Measurements from ENCODE around the gene ZDHHC12. TPM values are rescaled to one million over a fixed set of nuclear protein-coding genes. Genes with fewer than 3 reads are reported as not detected.

The ZDHHC12 gene
- polyA plus RNA-seq (2011; rRNA removed) (37.6 and 55.5 TPM in 2 replicates), polyA plus RNA-seq (2017; fragmentation: RNase III; extraction: RNeasy Plus Mini Kit Qiagen cat#74134 plus additional on column Dnase treatment) (66.2 to 77.5 TPM (median 75.7 TPM) in 3 replicates), polyA minus RNA-seq (2011; rRNA and poly(A)+ RNA removed) (11.5 and 16.4 TPM in 2 replicates)
- polyA plus RNA-seq (2012; cell fraction: cytosol; rRNA removed): 133 and 189 TPM in 2 replicates
- 101 and 188 TPM in 2 replicates for polyA plus RNA-seq (2012; cell fraction: nucleus; rRNA removed)

- H3K4me2 ChIP-seq: peak within 1 kb of the TSS; percentile 93
- peak; percentile 88 to 96 for ATAC-seq
- H3K4me1 ChIP-seq: peaks cover 14% of the 10 kb centered on the region
- peak within 1 kb of the TSS; percentile 81 for H3K4me3 ChIP-seq
- ChIA-PET POLR2A (interaction anchor here (0.6 to 1.4 kb wide), 12 partner anchors 9 to 224 kb away, joined by 3 to 11 read pairs (median 4); partner anchors contain the start of genes DOLK, ENDOG, NUP188 and PKN3), CTCF (interaction anchor here (0.8 to 3.4 kb wide), 7 partner anchors 9 to 94 kb away, joined by 3 to 18 read pairs (median 4); partner anchors contain the start of gene ENDOG)
- peak; percentile 99 to 100 for DNase-seq (ENCODE audit: low read depth in 1 of 2, low spot score in 1 of 2)
- no peaks in the 10 kb centered on the region for H3K9me3 ChIP-seq
- 2% methylated on average over 21 of the region's 68 CpGs for WGBS (ENCODE audit: missing lambda C conversion rate)
- peak within 1 kb of the TSS; percentile 85 to 91 for H3K27ac ChIP-seq
- no peak for FAIRE-seq
- no peak for TF ChIP-seq CEBPB (IDR thresholded peaks at IDR 0.05)
- TF ChIP-seq NPAS2 (CRISPR knock-in tag; IDR thresholded peaks at IDR 0.05; ENCODE audit: borderline replicate concordance): no peak
- TF ChIP-seq HES2 (IDR thresholded peaks at IDR 0.05): no peak
- TF ChIP-seq PHF8 (IDR thresholded peaks at IDR 0.05; ENCODE audit: borderline replicate concordance, low read depth): peak; percentile 74; the same call in 1 of the 2 replicates
- TF ChIP-seq RCOR1 (IDR thresholded peaks at IDR 0.05; ENCODE audit: low read depth, low read length): peak; percentile 95
- TF ChIP-seq ZC3H11A (IDR thresholded peaks at IDR 0.05): no peak
- TF ChIP-seq ZNF302 (CRISPR knock-in tag; IDR thresholded peaks at IDR 0.05): no peak
- TF ChIP-seq MAX (IDR thresholded peaks at IDR 0.05): peak; percentile 59
- no peak for TF ChIP-seq HOXB5 (CRISPR knock-in tag; IDR thresholded peaks at IDR 0.05)
- peak; percentile 37 to 79; a peak in 4 of 5 replicates for TF ChIP-seq JUN (IDR thresholded peaks at IDR 0.05)
- TF ChIP-seq FOXS1 (CRISPR knock-in tag; IDR thresholded peaks at IDR 0.05): no peak
- no peak for TF ChIP-seq MAZ (IDR thresholded peaks at IDR 0.05; ENCODE audit: borderline replicate concordance, low read depth, low read length)
- no peak for TF ChIP-seq HOXB13 (CRISPR knock-in tag; IDR thresholded peaks at IDR 0.05; ENCODE audit: low read depth)
- no peak for TF ChIP-seq RNF2 (IDR thresholded peaks at IDR 0.05; ENCODE audit: borderline replicate concordance, low read depth)
- TF ChIP-seq HOXA7 (CRISPR knock-in tag; IDR thresholded peaks at IDR 0.05): no peak
- no peak; the same call in 1 of the 2 replicates for TF ChIP-seq RFX5 (IDR thresholded peaks at IDR 0.05)
- no peak for TF ChIP-seq CHD2 (IDR thresholded peaks at IDR 0.05; ENCODE audit: low read length, partially characterized antibody)
- TF ChIP-seq TFCP2L1 (CRISPR knock-in tag; IDR thresholded peaks at IDR 0.05): peak; percentile 78; the same call in 1 of the 2 replicates
- no peak; the same call in 1 of the 2 replicates for TF ChIP-seq E2F6 (IDR thresholded peaks at IDR 0.05; ENCODE audit: borderline replicate concordance, low read depth)
- TF ChIP-seq POLR2A (IDR thresholded peaks at IDR 0.05; ENCODE audit: low read length): peak; percentile 95
- peak; percentile 85; the same call in 2 of the 3 replicates for TF ChIP-seq BCL3 (IDR thresholded peaks at IDR 0.05)
- TF ChIP-seq BHLHE40 (IDR thresholded peaks at IDR 0.05; ENCODE audit: low read depth, low read length): no peak
- TF ChIP-seq MAFK (IDR thresholded peaks at IDR 0.05; ENCODE audit: partially characterized antibody): no peak
- no peak for TF ChIP-seq TP53 (CRISPR knock-in tag; IDR thresholded peaks at IDR 0.05)
- TF ChIP-seq CBX2 (IDR thresholded peaks at IDR 0.05; ENCODE audit: borderline replicate concordance, low read depth): no peak
- TF ChIP-seq PBX3 (IDR thresholded peaks at IDR 0.05): peak; percentile 69; the same call in 1 of the 2 replicates
- TF ChIP-seq REST (IDR thresholded peaks at IDR 0.05): no peak
- no peak for TF ChIP-seq CBX8 (IDR thresholded peaks at IDR 0.05)
- TF ChIP-seq MYC (IDR thresholded peaks at IDR 0.05; ENCODE audit: borderline replicate concordance, low read length): no peak
- TF ChIP-seq POLR2AphosphoS2 (conservative IDR thresholded peaks at IDR 0.05; ENCODE audit: low read length): no peak
- no peak for TF ChIP-seq NFE2L2 (conservative IDR thresholded peaks at IDR 0.05; ENCODE audit: low read length)
Measured at GRCh38 chr9:128723866-128724743, at the start of gene ZDHHC12. Gene ZDHHC12 (minus strand): TSS chr9:128724127. CDS start chr9:128724093, 34 bp downstream.
